NCI-H2107 (cell line): Measurements from ENCODE around the gene NBEAL1.
"Not testable (repeated sequence)": the region's sequence is repeated elsewhere in the genome, so short reads cannot be mapped to it uniquely, and the experiment has no call there.

Source experiments
- DNase-seq: peaks from one replicate; lab custom pipeline; 2025; lab: John Stamatoyannopoulos, UW

Gene NBEAL1

DNA sequence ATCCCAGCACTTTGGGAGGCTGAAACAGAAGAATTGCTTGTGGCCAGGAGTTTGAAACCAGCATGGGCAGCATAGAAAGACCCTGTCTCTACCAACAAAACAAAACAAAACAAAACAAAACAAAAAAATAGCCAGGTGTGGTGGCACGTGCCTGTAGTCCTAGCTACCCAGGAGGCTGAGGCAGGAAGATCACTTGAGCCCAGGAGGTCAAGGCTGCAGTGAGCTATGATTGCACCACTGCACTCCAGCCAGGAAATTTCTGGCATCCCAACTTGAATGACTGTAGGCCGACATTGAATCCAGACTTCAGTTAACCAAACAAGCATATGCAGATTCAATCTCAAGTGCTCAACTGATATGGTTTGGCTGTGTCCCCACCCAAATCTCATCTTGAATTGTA lies 215.0 kb downstream of the NBEAL1 start:
- DNase-seq: not testable (repeated sequence)

DNA sequence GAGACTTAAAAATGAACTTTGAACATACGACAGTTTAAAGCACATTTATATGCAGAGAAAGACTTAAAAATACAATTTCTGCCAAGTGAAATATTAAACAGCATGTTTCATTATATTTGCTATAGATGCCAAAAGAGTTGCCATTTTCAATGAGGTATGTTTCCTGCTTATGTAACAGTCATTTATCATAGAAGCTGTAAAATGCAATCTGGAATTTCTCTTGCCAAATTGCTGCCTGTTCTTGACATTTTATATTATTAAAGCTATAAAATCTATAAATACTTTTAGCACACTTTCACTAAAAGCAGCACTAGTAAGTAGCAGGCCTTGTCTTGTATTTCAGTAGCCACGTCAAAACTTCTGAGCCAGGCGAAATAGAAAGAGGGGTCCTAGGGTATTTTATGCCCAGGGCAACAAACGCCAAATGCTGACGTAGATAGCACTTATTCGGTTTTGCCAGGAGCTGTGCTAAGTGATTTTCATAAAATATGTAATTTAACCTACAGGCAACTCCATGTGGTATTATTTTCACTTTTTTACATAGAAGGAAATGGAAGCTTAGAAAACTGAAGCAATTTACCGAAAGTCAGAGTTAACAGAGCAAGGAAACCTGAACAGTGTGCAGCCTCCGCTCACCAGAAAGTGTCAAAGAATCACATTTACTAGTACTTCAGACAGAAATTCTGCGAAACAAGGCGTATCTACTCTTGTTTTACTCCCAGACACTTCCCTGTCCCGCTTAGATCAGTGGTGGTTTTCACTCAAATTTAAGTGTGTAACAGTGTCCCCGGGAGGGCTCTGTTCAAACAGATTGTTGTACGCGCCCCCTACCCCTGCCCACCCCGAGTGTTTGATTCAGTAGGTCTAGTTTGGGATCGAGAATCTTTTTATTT lies 222.9 kb downstream of the NBEAL1 start:
- DNase-seq: no peak

DNA sequence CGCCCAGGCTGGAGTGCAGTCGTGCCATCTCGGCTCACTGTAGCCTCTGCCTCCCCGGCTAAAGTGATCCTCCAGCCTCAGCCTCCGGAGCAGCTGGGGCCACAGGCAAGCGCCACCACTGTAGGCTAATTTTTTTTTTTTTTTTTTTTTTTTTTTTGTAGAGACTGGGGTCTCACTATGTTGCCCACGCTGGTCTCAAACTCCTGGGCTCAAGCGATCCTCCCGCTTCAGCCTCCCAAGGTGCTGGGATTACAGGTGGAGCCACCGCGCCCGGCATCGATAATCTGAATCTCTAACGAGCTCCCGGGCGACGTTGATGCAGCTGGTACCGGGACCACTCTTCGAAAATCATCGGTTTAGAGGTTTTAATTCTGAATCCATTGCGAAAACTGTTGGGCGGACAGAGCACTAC lies 223.6 kb downstream of the NBEAL1 start:
- no peak for DNase-seq

DNA sequence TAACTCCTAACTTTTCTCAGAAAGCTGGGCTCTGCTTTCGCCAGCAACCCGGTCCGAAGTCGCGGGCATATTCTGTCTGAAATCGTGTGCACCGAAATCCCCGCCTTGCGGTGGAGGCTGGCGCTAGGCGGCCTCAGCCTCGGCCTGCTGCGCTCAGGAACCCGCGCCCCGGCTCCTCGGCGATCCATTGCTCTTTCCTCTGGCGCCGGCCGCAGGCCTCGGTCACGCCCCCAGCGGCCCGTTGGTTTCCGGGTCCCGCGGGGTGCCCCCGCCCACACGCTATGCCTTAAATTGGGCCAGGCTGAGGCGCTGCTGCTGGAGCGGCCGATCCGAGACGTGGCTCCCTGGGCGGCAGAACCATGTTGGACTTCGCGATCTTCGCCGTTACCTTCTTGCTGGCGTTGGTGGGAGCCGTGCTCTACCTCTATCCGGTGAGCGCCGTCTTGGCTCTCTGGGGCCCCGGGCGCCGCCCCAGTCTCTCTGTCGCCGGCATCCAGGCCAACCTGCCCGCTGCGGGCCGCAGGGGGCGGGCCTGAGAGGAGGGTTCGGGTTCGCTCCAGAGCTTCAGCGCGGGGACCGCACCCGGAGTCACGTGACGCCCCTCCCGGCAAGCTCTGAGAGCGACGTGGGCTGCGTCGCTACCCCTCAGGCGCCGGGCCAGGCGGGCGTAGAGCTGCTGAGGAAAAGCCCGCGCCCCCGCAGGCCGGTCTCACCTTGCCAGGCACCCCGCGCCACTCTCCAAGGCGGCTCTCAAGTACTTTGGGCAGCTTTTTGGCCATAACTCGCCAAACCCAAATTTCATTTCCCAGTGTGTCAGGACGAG lies 224.2 kb downstream of the NBEAL1 start, which contains the start of gene CYP20A1:
Gene CYP20A1 (plus strand): TSS at position 315 of the 823 bp plus-strand sequence. CDS start 45 bp downstream, at position 360.
- peak; percentile 88 for DNase-seq

DNA sequence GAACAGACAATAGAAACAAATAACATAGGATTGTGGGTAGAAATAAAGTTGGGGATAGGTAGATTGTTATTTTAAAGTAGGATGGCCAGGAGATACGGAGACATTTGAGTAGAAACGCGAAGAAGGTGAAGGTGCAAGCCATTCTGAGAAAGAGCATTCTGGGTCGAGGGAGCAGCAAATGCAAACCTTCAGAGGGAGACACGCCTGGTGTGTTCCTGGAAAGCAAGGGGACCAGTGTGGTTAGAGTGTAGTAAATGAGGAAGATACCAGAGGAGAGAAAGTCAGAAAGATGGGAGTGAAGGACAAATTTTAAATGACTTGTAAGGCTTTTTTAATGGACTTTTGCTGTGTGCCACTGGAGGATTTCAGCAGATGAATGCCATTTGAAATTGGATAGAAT lies 225.8 kb downstream of the NBEAL1 start:
- no peak for DNase-seq

DNA sequence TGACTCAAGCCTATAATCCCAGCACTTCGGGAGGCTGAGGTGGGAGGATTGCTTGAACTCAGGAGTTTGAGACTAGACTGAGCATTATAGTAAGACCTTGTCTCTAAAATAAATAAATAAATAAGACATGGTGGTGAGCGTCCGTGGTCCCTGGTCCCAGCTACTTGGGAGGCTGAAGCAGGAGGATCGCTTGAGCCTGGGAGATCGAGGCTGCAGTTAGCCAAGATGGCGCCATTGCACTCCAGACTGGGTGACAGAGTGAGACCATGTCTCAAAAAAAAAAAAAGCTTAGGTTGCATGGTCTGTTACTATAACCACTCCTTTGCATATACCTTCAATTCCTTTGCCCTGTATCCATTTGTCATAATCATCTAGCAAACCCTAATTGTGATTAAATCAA lies 227.8 kb downstream of the NBEAL1 start:
- no peak for DNase-seq

DNA sequence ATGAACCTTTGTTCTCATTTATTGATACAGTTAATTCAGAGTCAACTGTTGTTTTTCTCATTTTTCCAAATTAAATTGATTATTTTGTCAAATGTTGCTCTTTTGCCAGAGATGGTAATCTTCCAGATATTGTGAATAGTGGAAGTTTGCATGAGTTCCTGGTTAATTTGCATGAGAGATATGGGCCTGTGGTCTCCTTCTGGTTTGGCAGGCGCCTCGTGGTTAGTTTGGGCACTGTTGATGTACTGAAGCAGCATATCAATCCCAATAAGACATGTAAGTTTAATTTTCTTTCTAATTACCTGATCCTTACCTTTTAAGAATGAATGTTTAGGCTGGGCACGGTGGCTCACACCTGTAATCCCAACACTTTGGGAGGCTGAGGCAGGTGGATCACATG lies 232.0 kb downstream of the NBEAL1 start:
- DNase-seq: no peak

DNA sequence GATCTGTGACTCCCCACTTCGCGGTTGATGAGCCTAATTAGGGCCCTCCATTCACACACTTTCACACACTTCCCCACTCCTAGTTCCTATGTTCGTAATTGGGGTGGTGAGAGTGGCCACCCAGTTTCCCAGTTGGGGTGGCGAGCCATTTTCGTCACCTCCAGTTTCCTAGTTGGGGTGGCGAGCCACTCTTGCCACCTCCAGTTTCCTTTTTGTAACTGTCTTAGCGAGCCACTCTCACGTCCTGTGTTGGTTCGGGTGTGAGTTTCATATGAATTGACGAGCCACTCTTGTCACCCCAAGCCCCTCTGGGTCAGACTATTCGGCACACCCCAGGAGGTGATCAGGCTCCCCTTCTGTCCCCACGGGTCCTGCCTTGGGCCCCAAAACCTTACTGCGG lies 238.1 kb downstream of the NBEAL1 start:
- DNase-seq: no peak

DNA sequence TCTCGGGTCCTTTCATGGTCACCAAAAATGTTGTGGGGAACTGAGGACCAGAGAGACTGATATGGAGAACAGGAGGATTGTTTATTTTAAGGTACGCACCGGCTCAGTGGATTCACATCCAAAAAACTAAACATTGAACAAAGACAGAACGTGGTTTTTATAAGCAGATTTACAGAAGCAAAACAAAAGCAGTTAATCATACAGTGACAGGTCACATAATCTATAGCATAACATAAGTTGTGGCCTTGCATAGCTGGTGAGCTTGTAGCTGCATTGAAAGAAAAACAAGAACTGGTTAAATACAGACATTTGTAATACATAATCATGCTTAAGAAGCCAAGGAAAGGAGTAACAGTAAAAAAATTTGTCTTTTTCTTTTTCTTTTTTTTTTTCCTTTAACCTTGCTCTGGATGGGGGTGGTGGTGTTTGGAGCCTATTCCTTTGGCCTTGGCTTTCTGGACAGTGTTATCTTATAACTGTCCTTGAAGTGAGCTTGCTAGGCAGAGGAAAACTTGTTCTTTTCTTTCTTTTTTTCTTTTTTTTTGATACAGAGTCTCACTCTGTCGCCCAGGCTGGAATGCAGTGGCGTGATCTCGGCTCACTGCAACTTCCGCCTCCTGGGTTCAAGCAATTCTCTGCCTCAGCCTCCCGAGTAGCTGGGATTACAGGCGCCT lies 238.9 kb downstream of the NBEAL1 start:
- not testable (repeated sequence) for DNase-seq

DNA sequence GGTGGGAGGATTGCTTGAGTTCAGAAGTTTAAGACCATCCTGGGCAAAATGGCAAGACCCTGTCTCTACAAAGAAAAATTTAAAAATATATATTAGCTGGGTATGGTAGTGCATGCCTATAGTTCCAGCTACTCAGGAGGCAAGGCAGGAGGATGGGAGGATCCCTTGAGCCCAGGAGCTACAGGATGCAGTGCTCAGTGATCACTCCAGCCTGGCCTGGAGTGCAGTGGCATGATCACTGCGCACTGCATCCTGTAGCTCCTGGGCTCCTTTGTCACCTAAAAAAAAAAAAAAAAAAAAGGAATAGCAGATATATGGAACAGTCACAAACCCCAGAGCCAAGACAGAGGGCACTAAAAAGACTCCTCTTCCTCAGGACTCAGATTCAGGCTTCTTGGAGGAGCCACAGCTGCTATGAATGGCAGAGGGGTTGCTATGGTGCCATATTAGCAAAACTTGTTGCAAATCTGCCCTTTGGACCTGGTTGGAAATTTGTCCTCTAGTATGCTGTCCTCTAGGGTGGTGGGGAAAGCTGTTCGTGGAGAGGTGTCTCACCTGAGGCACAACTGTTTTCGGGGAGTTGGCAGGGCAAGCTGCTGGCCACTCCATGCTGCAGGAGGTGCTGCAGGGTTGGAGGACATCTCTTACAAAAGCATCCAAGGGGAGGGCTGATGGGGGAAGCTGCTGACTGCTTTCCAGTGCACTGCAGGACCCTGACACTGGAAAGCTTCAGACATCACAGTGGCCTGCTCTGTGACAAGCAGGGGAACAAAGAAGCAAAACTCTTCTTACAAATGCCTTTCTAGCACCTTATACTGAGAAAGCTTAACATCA lies 246.9 kb downstream of the NBEAL1 start:
- DNase-seq: no peak
